ENCODE measurements around the gene RABGEF1. TPM values are rescaled to one million over a fixed set of nuclear protein-coding genes. Genes with fewer than 3 reads are reported as not detected.
"Not testable (repeated sequence)": the region's sequence is repeated elsewhere in the genome, so short reads cannot be mapped to it uniquely, and the experiment has no call there.

RABGEF1 gene
- total RNA-seq, 4 donors from 2014 or later, result 29.8 to 72.1 (median 49.5) TPM

- no peak for DNase-seq (ENCODE audit: low spot score)
- ATAC-seq (ENCODE audit: low FRiP score), result no peak
Observed at GRCh38 chr7:66741710-66742049, 1.1 kb downstream of the RABGEF1 start.

GRCh38 chr7:66742298-66742697 is 1.8 kb downstream of the RABGEF1 start:
- ATAC-seq (ENCODE audit: low FRiP score); DNase-seq (ENCODE audit: low spot score): not testable (repeated sequence)

More at GRCh38 chr7:66741710-66742049, 1.1 kb downstream of the RABGEF1 start:
- TF ChIP-seq, protein P1, sequence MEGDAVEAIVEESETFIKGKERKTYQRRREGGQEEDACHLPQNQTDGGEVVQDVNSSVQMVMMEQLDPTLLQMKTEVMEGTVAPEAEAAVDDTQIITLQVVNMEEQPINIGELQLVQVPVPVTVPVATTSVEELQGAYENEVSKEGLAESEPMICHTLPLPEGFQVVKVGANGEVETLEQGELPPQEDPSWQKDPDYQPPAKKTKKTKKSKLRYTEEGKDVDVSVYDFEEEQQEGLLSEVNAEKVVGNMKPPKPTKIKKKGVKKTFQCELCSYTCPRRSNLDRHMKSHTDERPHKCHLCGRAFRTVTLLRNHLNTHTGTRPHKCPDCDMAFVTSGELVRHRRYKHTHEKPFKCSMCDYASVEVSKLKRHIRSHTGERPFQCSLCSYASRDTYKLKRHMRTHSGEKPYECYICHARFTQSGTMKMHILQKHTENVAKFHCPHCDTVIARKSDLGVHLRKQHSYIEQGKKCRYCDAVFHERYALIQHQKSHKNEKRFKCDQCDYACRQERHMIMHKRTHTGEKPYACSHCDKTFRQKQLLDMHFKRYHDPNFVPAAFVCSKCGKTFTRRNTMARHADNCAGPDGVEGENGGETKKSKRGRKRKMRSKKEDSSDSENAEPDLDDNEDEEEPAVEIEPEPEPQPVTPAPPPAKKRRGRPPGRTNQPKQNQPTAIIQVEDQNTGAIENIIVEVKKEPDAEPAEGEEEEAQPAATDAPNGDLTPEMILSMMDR (IDR thresholded peaks at IDR 0.05), result no peak

GRCh38 chr7:66743920-66744319 is 3.4 kb downstream of the RABGEF1 start:
- ATAC-seq (ENCODE audit: low FRiP score) (no peak), DNase-seq (ENCODE audit: low spot score) (no peak)
- TF ChIP-seq, protein P1 (IDR thresholded peaks at IDR 0.05), result no peak

DNA sequence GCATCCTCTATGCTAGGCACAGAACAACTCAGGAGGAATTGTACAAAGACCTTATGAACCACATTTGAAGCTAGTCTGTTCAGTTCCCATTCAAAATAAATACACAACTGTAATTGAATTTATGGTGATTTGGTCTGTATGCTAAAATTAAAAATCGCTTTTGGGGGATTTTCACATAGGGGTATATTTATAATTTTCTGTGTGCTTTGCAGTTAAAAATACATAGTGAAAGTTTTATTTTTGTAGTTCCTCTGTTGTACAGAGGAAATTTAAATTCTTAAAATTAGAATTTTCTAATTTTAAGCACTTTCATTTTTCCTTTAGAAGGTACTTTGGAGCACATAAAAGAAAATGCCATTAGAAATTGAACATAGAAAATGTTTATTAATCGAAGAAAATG is 6.9 kb downstream of the RABGEF1 start:
- ATAC-seq (ENCODE audit: low FRiP score) (no peak), DNase-seq (ENCODE audit: low spot score) (no peak)
- TF ChIP-seq, protein P1 (IDR thresholded peaks at IDR 0.05), result no peak

DNA sequence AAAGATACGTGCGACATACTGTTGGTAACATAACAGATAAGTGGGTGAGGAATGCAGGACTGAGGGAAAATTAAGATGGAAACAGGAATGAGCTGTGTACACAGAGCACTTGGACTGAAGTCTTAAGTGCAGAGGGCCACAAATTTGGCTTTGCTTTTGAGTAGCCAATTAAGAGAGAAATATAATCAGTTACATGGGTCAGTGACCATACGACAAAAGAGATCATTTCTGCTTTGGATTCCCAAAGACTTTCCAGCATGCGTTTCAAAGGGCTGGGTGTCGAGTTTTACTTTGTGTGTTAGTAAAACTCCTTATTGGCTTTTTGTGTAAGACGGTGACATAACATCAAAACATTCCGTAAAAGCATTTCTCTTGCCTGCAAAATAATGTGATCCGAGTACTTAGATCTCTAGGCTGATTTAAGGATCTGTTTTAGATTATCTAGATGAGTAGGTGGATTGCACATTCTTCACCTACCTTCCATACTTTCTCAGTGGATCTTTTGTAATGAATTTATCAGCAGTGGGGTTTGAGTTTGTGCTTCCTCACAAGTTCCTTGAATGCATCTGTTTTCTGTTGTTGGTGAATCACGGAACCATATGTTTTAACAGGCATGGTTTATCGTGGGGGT is 7.5 kb downstream of the RABGEF1 start:
- ATAC-seq (ENCODE audit: low FRiP score) (no peak), DNase-seq (ENCODE audit: low spot score) (no peak)
- TF ChIP-seq, protein P1 (IDR thresholded peaks at IDR 0.05), result no peak

GRCh38 chr7:66748791-66749190 is 8.3 kb downstream of the RABGEF1 start:
- DNase-seq (ENCODE audit: low spot score) (no peak), ATAC-seq (ENCODE audit: low FRiP score) (no peak)
- TF ChIP-seq, protein P1 (IDR thresholded peaks at IDR 0.05), result no peak

GRCh38 chr7:66751945-66752344 is 11.4 kb downstream of the RABGEF1 start:
- TF ChIP-seq, protein P1 (IDR thresholded peaks at IDR 0.05), result no peak
- ATAC-seq (ENCODE audit: low FRiP score) (no peak), DNase-seq (ENCODE audit: low spot score) (no peak)
